ENCODE measurements around the gene RAET1G.

- TF ChIP-seq CTCF (IDR thresholded peaks at IDR 0.05) (no peak), POLR2AphosphoS5 (IDR thresholded peaks at IDR 0.05; ENCODE audit: low read depth, low read length) (no peak), REST (IDR thresholded peaks at IDR 0.05; ENCODE audit: insufficient read depth in 1 of 2, low read depth in 2 of 2, low read length in 1 of 2) (no peak), SIN3A (IDR thresholded peaks at IDR 0.05; ENCODE audit: borderline replicate concordance, insufficient read depth, low read depth, low read length) (no peak)
Observed at GRCh38 chr6:149933461-149933860, 10.5 kb upstream of the RAET1G start.

All from Panc1 (cell line).